GM21528 (cell line): ENCODE measurements around the gene KANSL1.
"Not testable (repeated sequence)": the region's sequence is repeated elsewhere in the genome, so short reads cannot be mapped to it uniquely, and the experiment has no call there.

Experiments
- ATAC-seq: cut with Tn5 transposase; IDR thresholded peaks from one replicate; pipeline ENCODE4 v1.9.1; 2021; ENCODE audit warnings: mild to moderate bottlenecking, moderate library complexity; ENCODE audit not compliant: unreplicated experiment, low FRiP score

KANSL1 gene

GRCh38 chr17:46008591-46008990, 184.6 kb downstream of the KANSL1 start:
- ATAC-seq, result no peak

- no peak for ATAC-seq
These were observed 185.7 kb downstream of the KANSL1 start for GRCh38 chr17:46007461-46007965.

GRCh38 chr17:46006082-46006481, 187.1 kb downstream of the KANSL1 start:
- ATAC-seq, result not testable (repeated sequence)

GRCh38 chr17:46003907-46004748, 189.1 kb downstream of the KANSL1 start:
- no peak for ATAC-seq

- ATAC-seq, result no peak
These were observed 190.3 kb downstream of the KANSL1 start for GRCh38 chr17:46002973-46003316.

- ATAC-seq, result no peak
These were observed 190.8 kb downstream of the KANSL1 start for GRCh38 chr17:46002311-46002972.

GRCh38 chr17:46001390-46002310, 191.6 kb downstream of the KANSL1 start:
- no peak for ATAC-seq

GRCh38 chr17:46000757-46001156, 192.5 kb downstream of the KANSL1 start:
- no peak for ATAC-seq

- no peak for ATAC-seq
These were observed 192.9 kb downstream of the KANSL1 start for GRCh38 chr17:46000292-46000691.

- no peak for ATAC-seq
These were observed 193.3 kb downstream of the KANSL1 start for GRCh38 chr17:45999900-46000290.

GRCh38 chr17:45998987-45999899, 194.0 kb downstream of the KANSL1 start, which contains the start of gene STH:
Gene STH, plus strand, starts transcription at chr17:45999250. Its CDS starts 30 bp downstream, at chr17:45999280.
- no peak for ATAC-seq

GRCh38 chr17:45997624-45998023, 195.6 kb downstream of the KANSL1 start:
- ATAC-seq, result no peak

- no peak for ATAC-seq
These were observed 196.1 kb downstream of the KANSL1 start for GRCh38 chr17:45997166-45997565.

GRCh38 chr17:45996282-45996937, 196.8 kb downstream of the KANSL1 start:
- ATAC-seq, result no peak

- ATAC-seq, result no peak
These were observed 197.5 kb downstream of the KANSL1 start for GRCh38 chr17:45995627-45996270.

- ATAC-seq, result no peak
These were observed 198.2 kb downstream of the KANSL1 start for GRCh38 chr17:45994987-45995386.

GRCh38 chr17:45993962-45994627, 199.1 kb downstream of the KANSL1 start:
- no peak for ATAC-seq

GRCh38 chr17:45992904-45993303, 200.3 kb downstream of the KANSL1 start:
- no peak for ATAC-seq
